C4-2B (cell line): Measurements from ENCODE around the gene TUBGCP2.

ENCODE experiments used
- ZFX ChIP-seq: fragments of 450-650 bp; IDR thresholded peaks from 2 replicates; pipeline ENCODE4 v1.6.1; 2017
- TF ChIP-seq, protein P1 (sequence below): fragments of 450-650 bp; conservative IDR thresholded peaks from 2 replicates; pipeline ENCODE4 v1.5.1; 2017; ENCODE audit warnings: mild to moderate bottlenecking

GRCh38 chr10:133353202-133353959 is 44.7 kb upstream of the TUBGCP2 start:
- TF ChIP-seq, protein P1, sequence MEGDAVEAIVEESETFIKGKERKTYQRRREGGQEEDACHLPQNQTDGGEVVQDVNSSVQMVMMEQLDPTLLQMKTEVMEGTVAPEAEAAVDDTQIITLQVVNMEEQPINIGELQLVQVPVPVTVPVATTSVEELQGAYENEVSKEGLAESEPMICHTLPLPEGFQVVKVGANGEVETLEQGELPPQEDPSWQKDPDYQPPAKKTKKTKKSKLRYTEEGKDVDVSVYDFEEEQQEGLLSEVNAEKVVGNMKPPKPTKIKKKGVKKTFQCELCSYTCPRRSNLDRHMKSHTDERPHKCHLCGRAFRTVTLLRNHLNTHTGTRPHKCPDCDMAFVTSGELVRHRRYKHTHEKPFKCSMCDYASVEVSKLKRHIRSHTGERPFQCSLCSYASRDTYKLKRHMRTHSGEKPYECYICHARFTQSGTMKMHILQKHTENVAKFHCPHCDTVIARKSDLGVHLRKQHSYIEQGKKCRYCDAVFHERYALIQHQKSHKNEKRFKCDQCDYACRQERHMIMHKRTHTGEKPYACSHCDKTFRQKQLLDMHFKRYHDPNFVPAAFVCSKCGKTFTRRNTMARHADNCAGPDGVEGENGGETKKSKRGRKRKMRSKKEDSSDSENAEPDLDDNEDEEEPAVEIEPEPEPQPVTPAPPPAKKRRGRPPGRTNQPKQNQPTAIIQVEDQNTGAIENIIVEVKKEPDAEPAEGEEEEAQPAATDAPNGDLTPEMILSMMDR: no peak
- no peak for TF ChIP-seq ZFX
